ENCODE results near the gene MINDY3.

The MINDY3 gene

GRCh38 chr10:15871823-15872222 lies 11.5 kb upstream of the MINDY3 start:
- no peaks in the 10 kb centered on the region for H3K27me3 ChIP-seq (ENCODE audit: control insufficient read depth, insufficient read depth, low read length)
- H3K9me3 ChIP-seq (ENCODE audit: control insufficient read depth, low read length), result no peaks in the 10 kb centered on the region
- H3K4me2 ChIP-seq (ENCODE audit: low read length), result no peak overlapping the region
- no peaks in the 10 kb centered on the region for H3K79me2 ChIP-seq
- no peak overlapping the region for H3K9ac ChIP-seq
- H3K27ac ChIP-seq, result no peak overlapping the region
- H2AFZ ChIP-seq, result no peak overlapping the region
- no peak overlapping the region for H3K4me3 ChIP-seq (ENCODE audit: low read depth, low read length)
- TF ChIP-seq, protein P1, sequence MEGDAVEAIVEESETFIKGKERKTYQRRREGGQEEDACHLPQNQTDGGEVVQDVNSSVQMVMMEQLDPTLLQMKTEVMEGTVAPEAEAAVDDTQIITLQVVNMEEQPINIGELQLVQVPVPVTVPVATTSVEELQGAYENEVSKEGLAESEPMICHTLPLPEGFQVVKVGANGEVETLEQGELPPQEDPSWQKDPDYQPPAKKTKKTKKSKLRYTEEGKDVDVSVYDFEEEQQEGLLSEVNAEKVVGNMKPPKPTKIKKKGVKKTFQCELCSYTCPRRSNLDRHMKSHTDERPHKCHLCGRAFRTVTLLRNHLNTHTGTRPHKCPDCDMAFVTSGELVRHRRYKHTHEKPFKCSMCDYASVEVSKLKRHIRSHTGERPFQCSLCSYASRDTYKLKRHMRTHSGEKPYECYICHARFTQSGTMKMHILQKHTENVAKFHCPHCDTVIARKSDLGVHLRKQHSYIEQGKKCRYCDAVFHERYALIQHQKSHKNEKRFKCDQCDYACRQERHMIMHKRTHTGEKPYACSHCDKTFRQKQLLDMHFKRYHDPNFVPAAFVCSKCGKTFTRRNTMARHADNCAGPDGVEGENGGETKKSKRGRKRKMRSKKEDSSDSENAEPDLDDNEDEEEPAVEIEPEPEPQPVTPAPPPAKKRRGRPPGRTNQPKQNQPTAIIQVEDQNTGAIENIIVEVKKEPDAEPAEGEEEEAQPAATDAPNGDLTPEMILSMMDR (IDR thresholded peaks at IDR 0.05), result no peak
- H3K4me1 ChIP-seq, result no peaks in the 10 kb centered on the region
- H3K36me3 ChIP-seq (ENCODE audit: control insufficient read depth, insufficient read depth, low read length), result no peaks in the 10 kb centered on the region

DNA sequence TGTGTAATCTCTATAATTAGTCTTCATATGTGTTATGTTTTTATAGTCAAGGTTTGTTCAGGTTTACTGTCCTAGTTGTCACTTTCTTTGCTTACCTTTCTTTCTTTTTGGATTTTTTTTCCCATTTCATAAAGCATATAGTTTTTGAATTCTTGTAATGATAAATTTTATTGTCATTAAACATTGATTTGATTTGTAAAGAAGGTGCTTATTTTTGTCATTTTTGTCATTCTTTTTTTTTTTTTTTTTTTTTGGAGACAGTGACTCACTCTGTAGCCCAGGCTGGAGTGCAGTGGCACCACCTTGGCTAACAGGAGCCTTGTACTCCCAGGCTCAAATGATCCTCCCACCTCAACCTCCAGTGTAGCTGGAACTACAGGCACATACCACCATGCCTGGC lies 9.6 kb upstream of the MINDY3 start:
- H3K4me3 ChIP-seq (ENCODE audit: low read depth, low read length), result no peak overlapping the region
- H3K36me3 ChIP-seq (ENCODE audit: control insufficient read depth, insufficient read depth, low read length), result no peaks in the 10 kb centered on the region
- no peaks in the 10 kb centered on the region for H3K9me3 ChIP-seq (ENCODE audit: control insufficient read depth, low read length)
- H2AFZ ChIP-seq, result no peak overlapping the region
- H3K9ac ChIP-seq, result no peak overlapping the region
- no peaks in the 10 kb centered on the region for H3K79me2 ChIP-seq
- TF ChIP-seq, protein P1 (IDR thresholded peaks at IDR 0.05), result no peak
- H3K4me2 ChIP-seq (ENCODE audit: low read length), result no peak overlapping the region
- no peak overlapping the region for H3K27ac ChIP-seq
- H3K4me1 ChIP-seq, result no peaks in the 10 kb centered on the region
- H3K27me3 ChIP-seq (ENCODE audit: control insufficient read depth, insufficient read depth, low read length), result no peaks in the 10 kb centered on the region

- Histone ChIP-seq H3K27ac (no peak overlapping the region), H3K36me3 (ENCODE audit: control insufficient read depth, insufficient read depth, low read length) (no peaks in the 10 kb centered on the region), H3K4me2 (ENCODE audit: low read length) (no peak overlapping the region), H3K9me3 (ENCODE audit: control insufficient read depth, low read length) (no peaks in the 10 kb centered on the region), H2AFZ (no peak overlapping the region), H3K4me1 (no peaks in the 10 kb centered on the region), H3K4me3 (ENCODE audit: low read depth, low read length) (no peak overlapping the region), H3K27me3 (ENCODE audit: control insufficient read depth, insufficient read depth, low read length) (no peaks in the 10 kb centered on the region), H3K9ac (no peak overlapping the region), H3K79me2 (no peaks in the 10 kb centered on the region)
- TF ChIP-seq, protein P1 (IDR thresholded peaks at IDR 0.05), result no peak
Measured at GRCh38 chr10:15868006-15868405, 7.7 kb upstream of the MINDY3 start.

GRCh38 chr10:15865304-15865703 lies 5.0 kb upstream of the MINDY3 start:
- H3K9ac ChIP-seq, result no peak overlapping the region
- no peak overlapping the region for H3K4me2 ChIP-seq (ENCODE audit: low read length)
- no peaks in the 10 kb centered on the region for H3K36me3 ChIP-seq (ENCODE audit: control insufficient read depth, insufficient read depth, low read length)
- H3K9me3 ChIP-seq (ENCODE audit: control insufficient read depth, low read length), result no peaks in the 10 kb centered on the region
- H3K4me1 ChIP-seq, result no peaks in the 10 kb centered on the region
- no peak overlapping the region for H3K27ac ChIP-seq
- no peak overlapping the region for H2AFZ ChIP-seq
- TF ChIP-seq, protein P1 (IDR thresholded peaks at IDR 0.05), result no peak
- no peaks in the 10 kb centered on the region for H3K79me2 ChIP-seq
- no peak overlapping the region for H3K4me3 ChIP-seq (ENCODE audit: low read depth, low read length)
- H3K27me3 ChIP-seq (ENCODE audit: control insufficient read depth, insufficient read depth, low read length), result no peaks in the 10 kb centered on the region

GRCh38 chr10:15864419-15864818 lies 4.1 kb upstream of the MINDY3 start:
- TF ChIP-seq, protein P1 (IDR thresholded peaks at IDR 0.05), result no peak
- no peaks in the 10 kb centered on the region for H3K27me3 ChIP-seq (ENCODE audit: control insufficient read depth, insufficient read depth, low read length)

More at GRCh38 chr10:15864419-15864818, 4.1 kb upstream of the MINDY3 start:
- Histone ChIP-seq H3K9me3 (ENCODE audit: control insufficient read depth, low read length) (no peaks in the 10 kb centered on the region), H3K36me3 (ENCODE audit: control insufficient read depth, insufficient read depth, low read length) (no peaks in the 10 kb centered on the region), H3K4me1 (no peaks in the 10 kb centered on the region), H3K4me2 (ENCODE audit: low read length) (no peak overlapping the region), H3K79me2 (peaks cover 5% of the 10 kb centered on the region), H2AFZ (no peak overlapping the region), H3K9ac (no peak overlapping the region), H3K4me3 (ENCODE audit: low read depth, low read length) (no peak overlapping the region), H3K27ac (no peak overlapping the region)

Measured in parathyroid adenoma (tissue), 2 donors.